EH (cell line): ENCODE data around the gene SSC5D.

ENCODE experiments used
- DNase-seq: peaks from one replicate; pipeline ENCODE4 v3.0.0-alpha.2; 2015; ENCODE audit warnings: low read depth

Gene SSC5D

GRCh38 chr19:55473225-55474012, 14.8 kb upstream of the SSC5D start:
- DNase-seq: peak; percentile 46

GRCh38 chr19:55474269-55475265, 13.7 kb upstream of the SSC5D start:
- no peak for DNase-seq

GRCh38 chr19:55476100-55476775, 12.0 kb upstream of the SSC5D start, which contains the start of gene ZNF628:
Gene ZNF628 (plus strand): TSS chr19:55476617. CDS start chr19:55479911, 3,294 bp downstream.
- peak; percentile 97 for DNase-seq

- DNase-seq: no peak
Observed at GRCh38 chr19:55477905-55478304, 10.3 kb upstream of the SSC5D start.

- no peak for DNase-seq
Observed at GRCh38 chr19:55478364-55478763, 9.9 kb upstream of the SSC5D start.

- no peak for DNase-seq
Observed at GRCh38 chr19:55479045-55479444, 9.2 kb upstream of the SSC5D start.

- DNase-seq: no peak
Observed at GRCh38 chr19:55479451-55480230, 8.6 kb upstream of the SSC5D start.

- DNase-seq: no peak
Observed at GRCh38 chr19:55481148-55481793, 7.0 kb upstream of the SSC5D start.

GRCh38 chr19:55481794-55482155, 6.5 kb upstream of the SSC5D start:
- DNase-seq: no peak

- no peak for DNase-seq
Observed at GRCh38 chr19:55482156-55482961, 5.9 kb upstream of the SSC5D start.

- no peak for DNase-seq
Observed at GRCh38 chr19:55482967-55483705, 5.1 kb upstream of the SSC5D start.

- DNase-seq: no peak
Observed at GRCh38 chr19:55483706-55484592, 4.3 kb upstream of the SSC5D start.

GRCh38 chr19:55484593-55485438, 3.4 kb upstream of the SSC5D start, which contains the start of gene NAT14:
Gene NAT14 (plus strand): TSS chr19:55485188. CDS start chr19:55485709, 521 bp downstream.
- DNase-seq: peak; percentile 69

- DNase-seq: no peak
Observed at GRCh38 chr19:55485439-55486011, 2.7 kb upstream of the SSC5D start.

- DNase-seq: no peak
Observed at GRCh38 chr19:55486043-55486970, 1.9 kb upstream of the SSC5D start.
